H1 (cell line): ENCODE measurements around the gene AFAP1L1. TPM values are rescaled to one million over a fixed set of nuclear protein-coding genes. Genes with fewer than 3 reads are reported as not detected.

Experiments
- CTCF ChIA-PET: fragments of 300-600 bp; sonication (Branson Sonifier 250); formaldehyde crosslinking; loops from one replicate; lab custom pipeline; 2021; ENCODE audit not compliant: partially characterized antibody; lab: Charles Lee
- POLR2A ChIA-PET: fragments of 300-600 bp; sonication (Branson Sonifier 250); formaldehyde crosslinking; loops from one replicate; lab custom pipeline; 2021; ENCODE audit warnings: inconsistent platforms; ENCODE audit not compliant: partially characterized antibody; lab: Charles Lee
- DNase-seq, 2 experiments: peaks; one replicate each; pipeline versions ENCODE4 v3.0.0 to v3.0.0-alpha.2; 2010 to 2022; ENCODE audit warnings: low spot score in 2 of 2, low read depth in 1 of 2, mixed read lengths in 1 of 2
- FAIRE-seq: peaks from 2 replicates; lab custom pipeline; 2011; peaks lifted over from hg19 to GRCh38; lab: Jason Lieb, UNC
- H2AFZ ChIP-seq: 2 replicates; pipeline ENCODE4 v1.8.1; 2012; ENCODE audit warnings: low read length, inconsistent platforms
- H2AK5ac ChIP-seq: 2 replicates; pipeline ENCODE4 v1.6.1; 2013; ENCODE audit warnings: low read depth, low read length
- H2BK120ac ChIP-seq: replicated peaks from 2 replicates; pipeline ENCODE3; 2013; ENCODE audit warnings: low read depth, low read length, inconsistent platforms
- H2BK12ac ChIP-seq: 2 replicates; pipeline ENCODE4 v1.6.1; 2013; ENCODE audit warnings: low read depth, low read length
- H2BK15ac ChIP-seq: 2 replicates; pipeline ENCODE4 v1.6.1; 2013; ENCODE audit warnings: low read length
- H2BK20ac ChIP-seq: 2 replicates; pipeline ENCODE4 v1.6.1; 2013; ENCODE audit warnings: low read length
- H2BK5ac ChIP-seq: 2 replicates; pipeline ENCODE4 v1.6.1; 2013; ENCODE audit warnings: low read depth, low read length
- H3K14ac ChIP-seq: 2 replicates; pipeline ENCODE4 v1.6.1; 2013; ENCODE audit warnings: inconsistent platforms; ENCODE audit not compliant: insufficient read length
- H3K18ac ChIP-seq: 2 replicates; pipeline ENCODE4 v1.6.1; 2013; ENCODE audit warnings: low read length; ENCODE audit errors: extremely low read depth
- H3K23ac ChIP-seq: 2 replicates; pipeline ENCODE4 v1.6.1; 2013; ENCODE audit warnings: inconsistent platforms; ENCODE audit not compliant: insufficient read length
- H3K23me2 ChIP-seq: 2 replicates; pipeline ENCODE4 v1.6.1; 2013; ENCODE audit warnings: low read depth, low read length
- H3K27ac ChIP-seq: 2 replicates; pipeline ENCODE4 v1.6.1; 2011; ENCODE audit warnings: low read depth, low read length, inconsistent platforms
- H3K27me3 ChIP-seq, 4 experiments: replicated peaks in 1 of 4; 1 replicate in 1 of 4; 2 replicates in 3 of 4; pipeline versions ENCODE4 v1.6.1 to v1.8.1; 2011 to 2013; ENCODE audit warnings: low read length in 3 of 4, mild to moderate bottlenecking in 3 of 4, inconsistent platforms in 2 of 4, mixed read lengths in 2 of 4, moderate library complexity in 1 of 4; ENCODE audit not compliant: control insufficient read depth in 3 of 4, insufficient read depth in 3 of 4; ENCODE audit errors: extremely low read depth in 1 of 4
- H3K36me3 ChIP-seq, 4 experiments: 2 replicates each; pipeline versions ENCODE4 v1.6.1 to v1.8.1; 2011 to 2013; ENCODE audit warnings: mild to moderate bottlenecking in 4 of 4, low read length in 3 of 4, moderate library complexity in 2 of 4, control low read depth in 1 of 4, inconsistent platforms in 1 of 4; ENCODE audit not compliant: insufficient read depth in 4 of 4, control insufficient read depth in 2 of 4
- H3K4ac ChIP-seq: replicated peaks from 2 replicates; pipeline ENCODE3; 2013; ENCODE audit warnings: low read length, low read depth, mixed read lengths, inconsistent platforms; ENCODE audit not compliant: insufficient read length
- H3K4me1 ChIP-seq, 4 experiments: replicated peaks in 1 of 4; 1 replicate in 1 of 4; 2 replicates in 3 of 4; pipeline versions ENCODE4 v1.6.1 to v1.8.1; 2011 to 2013; ENCODE audit warnings: low read length in 3 of 4, inconsistent platforms in 2 of 4, mixed read lengths in 1 of 4; ENCODE audit not compliant: insufficient read depth in 4 of 4, control insufficient read depth in 3 of 4
- H3K4me2 ChIP-seq, 2 experiments: 2 replicates each; pipeline versions ENCODE4 v1.6.1 to v1.8.1; 2011 to 2013; ENCODE audit warnings: low read depth in 2 of 2, low read length in 2 of 2, control low read depth in 1 of 2, inconsistent platforms in 1 of 2, mild to moderate bottlenecking in 1 of 2; ENCODE audit not compliant: insufficient read depth in 1 of 2
- H3K4me3 ChIP-seq, 4 experiments: fragments of 200-600, 300-600 bp in 1 of 4; sonication (generic), shearing (Covaris generic), sonication (Bioruptor Twin) in 1 of 4; 2 replicates each; pipeline versions ENCODE4 v1.5.1 to v1.8.1; 2011 to 2016; ENCODE audit warnings: low read length in 4 of 4, low read depth in 3 of 4, control low read depth in 2 of 4, inconsistent platforms in 2 of 4, mild to moderate bottlenecking in 2 of 4, mixed read lengths in 1 of 4, moderate library complexity in 1 of 4; ENCODE audit not compliant: insufficient read depth in 2 of 4; ENCODE audit errors: extremely low read depth in 1 of 4
- H3K56ac ChIP-seq: replicated peaks from 2 replicates; pipeline ENCODE3; 2013; ENCODE audit warnings: low read depth, mild to moderate bottlenecking, mixed read lengths, low read length, inconsistent platforms; ENCODE audit not compliant: insufficient read length
- H3K79me1 ChIP-seq: 2 replicates; pipeline ENCODE4 v1.6.1; 2013; ENCODE audit warnings: low read depth, low read length, control low read depth
- H3K79me2 ChIP-seq, 2 experiments: 2 replicates each; pipeline versions ENCODE4 v1.6.1 to v1.8.1; 2012 to 2013; ENCODE audit warnings: low read length in 2 of 2, mild to moderate bottlenecking in 2 of 2, inconsistent platforms in 1 of 2; ENCODE audit not compliant: insufficient read depth in 2 of 2, control insufficient read depth in 1 of 2
- H3K9ac ChIP-seq, 4 experiments: replicated peaks in 1 of 4; 1 replicate in 1 of 4; 2 replicates in 3 of 4; pipeline versions ENCODE4 v1.6.1 to v1.8.1; 2011 to 2013; ENCODE audit warnings: low read depth in 3 of 4, low read length in 3 of 4, control low read depth in 2 of 4, mild to moderate bottlenecking in 2 of 4, moderate library complexity in 2 of 4, inconsistent platforms in 1 of 4; ENCODE audit errors: extremely low read depth in 1 of 4
- H3K9me3 ChIP-seq, 2 experiments: 2 replicates each; pipeline versions ENCODE4 v1.6.1 to v1.8.1; 2012 to 2013; ENCODE audit warnings: mild to moderate bottlenecking in 2 of 2, moderate library complexity in 2 of 2, control low read depth in 1 of 2, inconsistent platforms in 1 of 2, low read depth in 1 of 2, low read length in 1 of 2, mixed read lengths in 1 of 2; ENCODE audit not compliant: insufficient read depth in 2 of 2
- H4K20me1 ChIP-seq, 2 experiments: replicated peaks in 1 of 2; 2 replicates each; pipeline versions ENCODE3 to v1.8.1; 2011 to 2013; ENCODE audit warnings: inconsistent platforms in 2 of 2, low read length in 2 of 2, mild to moderate bottlenecking in 1 of 2; ENCODE audit not compliant: insufficient read depth in 2 of 2, control insufficient read depth in 1 of 2
- H4K5ac ChIP-seq: 2 replicates; pipeline ENCODE4 v1.6.1; 2013; ENCODE audit warnings: low read length, low read depth, mixed read lengths, inconsistent platforms; ENCODE audit not compliant: insufficient read length
- H4K8ac ChIP-seq: 2 replicates; pipeline ENCODE4 v1.8.0; 2013; ENCODE audit warnings: mild to moderate bottlenecking, moderate library complexity, low read length, inconsistent platforms; ENCODE audit not compliant: insufficient read depth; ENCODE audit errors: extremely low read depth
- H4K91ac ChIP-seq: replicated peaks from 2 replicates; pipeline ENCODE3; 2013; ENCODE audit warnings: low read length, mixed read lengths, inconsistent platforms; ENCODE audit not compliant: insufficient read length
- PHF8 ChIP-seq: fragments of 200-600 bp; sonication (generic); conservative IDR thresholded peaks from 2 replicates; pipeline ENCODE4 v1.7.1; 2012; ENCODE audit warnings: low read depth, mild to moderate bottlenecking, inconsistent platforms, low read length, moderate library complexity
- RNF2 ChIP-seq: fragments of 200-900, 300-1000 bp; sonication (generic); IDR thresholded peaks from 2 replicates; pipeline ENCODE4 v1.7.1; 2016; ENCODE audit warnings: borderline replicate concordance, low read depth, mild to moderate bottlenecking, antibody characterized with exemption, low read length; ENCODE audit not compliant: poor library complexity, severe bottlenecking; ENCODE audit errors: missing control alignments
- RXRA ChIP-seq: IDR thresholded peaks from 2 replicates; pipeline ENCODE4 v1.6.1; 2011; ENCODE audit warnings: low read depth, mild to moderate bottlenecking, low read length, moderate library complexity; ENCODE audit not compliant: insufficient read depth
- TBP ChIP-seq: IDR thresholded peaks from 2 replicates; pipeline ENCODE4 v1.6.1; 2011; ENCODE audit warnings: low read depth, low read length, improper control_type of control experiment
- WGBS, 2 experiments: shearing (Covaris generic) in 1 of 2; methylation state at CpG; one replicate each; pipeline versions ENCODE4 v1.1.6 to v1.1.7; 2013 to 2015; ENCODE audit warnings: low lambda C conversion rate in 2 of 2, mixed read lengths in 2 of 2, inconsistent platforms in 1 of 2, low coverage in 1 of 2, missing lambda C conversion rate in 1 of 2; ENCODE audit not compliant: insufficient replicate concordance in 2 of 2, insufficient coverage in 1 of 2, insufficient read length in 1 of 2; ENCODE audit errors: extremely low coverage in 1 of 2, missing lambda C conversion rate in 1 of 2; 5-methylcytosine and 5-hydroxymethylcytosine counted together
- polyA plus RNA-seq, 7 experiments: library from polyadenylated mRNA; depleted of rRNA in 3 of 7; stranded (reverse) in 5 of 7; unstranded in 2 of 7; fragments of >200 nt in 5 of 7; fragments of 200-250 nt in 2 of 7; gene quantifications; 1 replicate in 5 of 7; 2 replicates in 1 of 7; 4 replicates in 1 of 7; pipeline versions ENCODE4 v1.2.1 to v1.2.3, GENCODE V29; 2011 to 2013; ENCODE audit warnings: missing spikeins in 2 of 7, mixed read lengths in 2 of 7
- total RNA-seq: library from RNA; stranded (reverse); fragmentation: NEBNext Ultra II Directional; extraction: Animal tissue kit (Norgen Biotek cat#: 25700); gene quantifications from 2 replicates; pipeline ENCODE4 v1.2.1, GENCODE V29; 2021

Gene AFAP1L1
- total and polyA plus RNA-seq, 2 of the 8 experiments (the other 6 are each of a cell fraction or from before 2014, with no cell fraction given): 0.79 to 4.7 TPM

DNA sequence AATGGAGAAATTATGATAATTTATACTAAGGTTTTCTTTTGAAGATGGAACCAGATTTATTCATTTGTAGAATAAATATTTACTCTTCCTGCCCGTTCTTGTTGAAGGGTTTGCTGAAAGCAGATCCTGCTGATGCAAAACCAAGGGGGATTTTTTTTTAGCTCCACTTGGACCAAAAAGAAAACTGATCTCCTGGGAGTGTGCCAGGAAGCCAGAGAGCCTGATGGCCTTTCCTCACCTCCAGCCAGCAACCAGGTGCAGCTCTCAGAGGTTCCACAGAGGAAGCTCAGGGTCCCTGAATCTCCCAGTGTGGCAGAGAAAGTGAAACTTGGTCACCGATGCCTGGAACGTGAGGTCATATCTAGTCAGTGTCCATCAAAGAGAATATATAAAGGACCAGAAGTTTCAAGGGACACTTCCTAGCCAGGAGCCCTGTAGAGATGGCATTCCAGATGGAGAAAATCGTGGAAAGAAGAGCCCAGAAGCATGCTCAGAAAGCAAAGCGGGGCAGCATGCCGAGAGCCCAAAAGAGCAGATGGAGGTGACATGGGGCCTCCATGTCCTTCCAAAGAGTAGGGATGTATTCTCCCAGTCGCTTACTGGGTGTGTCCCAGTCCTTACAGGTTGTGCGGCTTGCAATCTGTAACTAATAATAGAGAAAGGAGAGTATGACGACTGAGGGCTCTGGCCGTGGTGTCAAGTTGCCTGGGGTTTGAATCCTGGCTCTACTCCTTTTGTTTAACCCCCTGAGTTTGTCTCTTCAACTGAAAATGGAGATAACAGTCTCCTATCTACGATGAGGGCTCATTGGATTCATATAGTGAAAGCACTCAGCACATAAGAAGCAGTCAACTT, 12.2 kb downstream of the AFAP1L1 start:
- Histone ChIP-seq H3K18ac (no peak overlapping the region), H4K91ac (no peak overlapping the region), H2BK15ac (no peak overlapping the region), H3K4me2 (no peak overlapping the region), H3K27ac (no peak overlapping the region), H4K8ac (no peak overlapping the region; the same call in 1 of the 2 replicates), H4K20me1 (no peaks in the 10 kb centered on the region), H2BK20ac (no peak overlapping the region), H2BK5ac (no peak overlapping the region), H3K4me3 (no peak overlapping the region), H3K27me3 (no peaks in the 10 kb centered on the region; a peak in 1 of 7 replicates), H4K5ac (no peak overlapping the region), H3K4ac (no peak overlapping the region), H3K23ac (no peak overlapping the region), H3K14ac (no peak overlapping the region), H3K9me3 (no peaks in the 10 kb centered on the region), H3K79me2 (no peaks in the 10 kb centered on the region), H2AFZ (no peak overlapping the region), H3K9ac (no peak overlapping the region), H2BK120ac (no peak overlapping the region), H3K23me2 (no peaks in the 10 kb centered on the region), H3K79me1 (no peaks in the 10 kb centered on the region), H3K56ac (no peak overlapping the region), H2BK12ac (no peak overlapping the region), H2AK5ac (no peak overlapping the region), H3K4me1 (no peaks in the 10 kb centered on the region), H3K36me3 (no peaks in the 10 kb centered on the region; a peak in 1 of 8 replicates)
- WGBS, 2 experiments: 83% methylated on average over 11 of the region's 11 CpGs; no CpG with 5 or more reads in 1 of the 2 experiments
- ChIA-PET POLR2A (no interaction called here), CTCF (interaction anchor here (1.1 to 2.5 kb wide), 2 partner anchors 8 to 15 kb away, joined by 4 to 7 read pairs; no protein-coding TSS in a partner anchor)
- FAIRE-seq: no peak
- DNase-seq: no peak
- no peak for TF ChIP-seq RNF2
- no peak for TF ChIP-seq RXRA
- TF ChIP-seq TBP: no peak
- no peak for TF ChIP-seq PHF8
